ENCODE measurements around the gene EPHA4.

The EPHA4 gene

GRCh38 chr2:221477714-221478484, 94.2 kb downstream of the EPHA4 start:
- peak; percentile 50 for DNase-seq (ENCODE audit: low read depth)
- TF ChIP-seq CTCF (conservative IDR thresholded peaks at IDR 0.05; ENCODE audit: low read length) = no peak
- H3K4me3 ChIP-seq (ENCODE audit: low read length) = no peak overlapping the region

GRCh38 chr2:221476195-221476594, 95.9 kb downstream of the EPHA4 start:
- H3K4me3 ChIP-seq (ENCODE audit: low read length) = no peak overlapping the region
- TF ChIP-seq CTCF (conservative IDR thresholded peaks at IDR 0.05; ENCODE audit: low read length) = no peak
- DNase-seq (ENCODE audit: low read depth) = no peak

- TF ChIP-seq CTCF (conservative IDR thresholded peaks at IDR 0.05; ENCODE audit: low read length) = no peak
- no peak overlapping the region for H3K4me3 ChIP-seq (ENCODE audit: low read length)
- DNase-seq (ENCODE audit: low read depth) = no peak
Observed at GRCh38 chr2:221473451-221473850, 98.7 kb downstream of the EPHA4 start.

- no peak for TF ChIP-seq CTCF (conservative IDR thresholded peaks at IDR 0.05; ENCODE audit: low read length)
- DNase-seq (ENCODE audit: low read depth) = no peak
- no peak overlapping the region for H3K4me3 ChIP-seq (ENCODE audit: low read length)
Observed at GRCh38 chr2:221468317-221468716, 103.8 kb downstream of the EPHA4 start.

- no peak for TF ChIP-seq CTCF (conservative IDR thresholded peaks at IDR 0.05; ENCODE audit: low read length)
- no peak overlapping the region for H3K4me3 ChIP-seq (ENCODE audit: low read length)
- peak; percentile 58 for DNase-seq (ENCODE audit: low read depth)
Observed at GRCh38 chr2:221467610-221468009, 104.5 kb downstream of the EPHA4 start.

GRCh38 chr2:221466744-221467143, 105.4 kb downstream of the EPHA4 start:
- DNase-seq (ENCODE audit: low read depth) = no peak
- TF ChIP-seq CTCF (conservative IDR thresholded peaks at IDR 0.05; ENCODE audit: low read length) = no peak
- no peak overlapping the region for H3K4me3 ChIP-seq (ENCODE audit: low read length)

GRCh38 chr2:221465776-221466175, 106.3 kb downstream of the EPHA4 start:
- H3K4me3 ChIP-seq (ENCODE audit: low read length) = no peak overlapping the region
- no peak for TF ChIP-seq CTCF (conservative IDR thresholded peaks at IDR 0.05; ENCODE audit: low read length)
- no peak for DNase-seq (ENCODE audit: low read depth)

Measured in AG10803 (cell line).